ENCODE results near the gene UBE2O. TPM values are rescaled to one million over a fixed set of nuclear protein-coding genes. Genes with fewer than 3 reads are reported as not detected.

UBE2O gene
- total and polyA plus RNA-seq, 4 experiments from 2014 or later: 4.5 to 43.7 (median 28.5) TPM

DNA sequence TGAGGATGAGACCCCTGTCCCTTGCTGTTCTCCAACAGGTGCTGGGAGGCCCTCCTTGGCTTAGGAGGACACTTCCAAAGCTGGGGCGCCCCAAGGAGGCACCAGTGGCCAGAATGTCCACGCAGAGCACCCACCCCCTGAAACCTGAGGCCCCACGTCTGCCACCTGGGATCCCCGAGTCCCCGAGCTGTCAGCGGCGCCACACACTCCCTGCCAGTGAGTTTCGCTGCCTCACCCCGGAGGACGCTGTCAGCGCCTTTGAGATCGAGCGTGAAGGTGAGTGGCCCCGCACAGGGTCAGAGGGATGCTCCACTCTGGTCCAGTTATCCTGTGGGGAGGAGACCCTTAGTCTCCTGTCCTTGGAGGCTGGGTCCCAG is 15.7 kb upstream of the UBE2O start:
- H3K27me3 ChIP-seq (ENCODE audit: insufficient read depth, low read length): no peaks in the 10 kb centered on the region
- POLR2A ChIA-PET (ENCODE audit: partially characterized antibody): interaction anchor here (2.2 to 3.6 kb wide), 3 partner anchors 16 to 38 kb away, joined by 7 to 38 read pairs (median 8); partner anchors contain the start of genes RHBDF2 and UBE2O
- H3K36me3 ChIP-seq (ENCODE audit: insufficient read depth, low read length): peaks cover 6% of the 10 kb centered on the region
- Mint-ChIP-seq H3K4me3 (no peak overlapping the region), H3K27ac (no peak overlapping the region), H3K9me3 (no peaks in the 10 kb centered on the region), H3K27me3 (no peaks in the 10 kb centered on the region), H3K36me3 (peaks cover 6 to 18% of the 10 kb centered on the region in 2 donors), H3K4me1 (peaks cover 3 to 6% (median 3%) of the 10 kb centered on the region in 4 donors)
- H3K27ac ChIP-seq (ENCODE audit: low read depth, low read length): no peak overlapping the region
- CTCF ChIA-PET (ENCODE audit: partially characterized antibody): interaction anchor here (1.5 to 6.5 kb wide), 4 partner anchors 34 to 78 kb away, joined by 4 to 161 read pairs (median 14); partner anchors contain the start of gene RHBDF2
- intact Hi-C loops (cut with micrococcal nuclease): no loop called here
- no peak for DNase-seq
- no peaks in the 10 kb centered on the region for H3K9me3 ChIP-seq (ENCODE audit: control insufficient read depth in 1 of 2, low read length in 2 of 2)
- no peak overlapping the region for H3K4me3 ChIP-seq (ENCODE audit: low read length in 2 of 2)
- H3K4me1 ChIP-seq (ENCODE audit: insufficient read depth, low read length): peaks cover 4% of the 10 kb centered on the region

DNA sequence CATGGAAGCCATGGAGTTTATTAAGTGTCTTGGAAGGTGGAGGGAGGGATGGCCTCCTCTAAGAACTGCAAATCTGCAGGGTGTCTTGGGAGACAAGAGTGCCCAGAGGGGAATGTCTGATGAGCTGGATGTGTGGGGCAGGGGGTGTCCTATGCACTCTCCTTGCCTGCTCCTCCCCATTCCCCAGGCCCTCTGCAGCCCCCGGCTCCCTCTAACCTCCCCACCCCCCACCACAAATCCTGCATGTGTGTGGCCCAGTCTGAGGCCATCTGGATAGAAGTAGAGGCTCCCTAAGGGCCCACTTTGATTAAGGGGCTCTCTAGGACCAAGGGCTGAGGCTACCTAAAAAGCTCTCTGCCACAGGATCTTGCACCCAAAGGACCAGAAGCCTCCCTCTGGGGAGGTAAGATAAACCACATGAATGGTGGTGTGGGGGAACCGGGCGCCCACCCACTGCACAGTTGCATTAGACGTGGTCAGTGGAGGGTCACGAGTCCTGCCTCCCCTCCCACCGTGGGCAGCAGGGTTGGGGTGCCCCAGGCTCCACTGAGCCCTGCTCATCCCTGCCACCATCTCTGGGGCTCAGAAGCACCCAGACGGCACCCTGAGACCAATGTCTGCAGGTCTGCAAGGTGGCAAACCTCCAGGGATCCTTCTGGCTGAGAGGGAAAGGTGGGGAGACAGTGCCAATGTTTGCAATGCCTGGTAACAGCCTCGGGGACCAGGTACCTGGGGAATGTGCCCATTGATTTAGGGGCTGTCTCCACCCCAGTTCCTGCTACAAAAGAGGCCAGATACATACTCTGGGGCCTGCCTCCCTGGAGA is 15.1 kb upstream of the UBE2O start:
- no peak overlapping the region for H3K4me3 ChIP-seq (ENCODE audit: low read length in 2 of 2)
- intact Hi-C loops (cut with micrococcal nuclease): no loop called here
- POLR2A ChIA-PET (ENCODE audit: partially characterized antibody): interaction anchor here (1.1 to 3.6 kb wide), 4 partner anchors 16 to 45 kb away, joined by 3 to 38 read pairs (median 8); partner anchors contain the start of genes RHBDF2 and UBE2O
- no peaks in the 10 kb centered on the region for H3K27me3 ChIP-seq (ENCODE audit: insufficient read depth, low read length)
- Mint-ChIP-seq H3K9me3 (no peaks in the 10 kb centered on the region), H3K36me3 (peaks cover 3 to 14% of the 10 kb centered on the region in 2 donors), H3K4me3 (no peak overlapping the region), H3K27ac (peak overlapping the region in 1 of 7 donors; percentile 29), H3K27me3 (no peaks in the 10 kb centered on the region), H3K4me1 (peaks cover 3 to 6% (median 3%) of the 10 kb centered on the region in 4 donors)
- CTCF ChIA-PET (ENCODE audit: partially characterized antibody): interaction anchor here (0.7 to 6.5 kb wide), 11 partner anchors 8 to 246 kb away, joined by 3 to 161 read pairs (median 13); partner anchors contain the start of genes RHBDF2 and UBE2O
- no peaks in the 10 kb centered on the region for H3K9me3 ChIP-seq (ENCODE audit: control insufficient read depth in 1 of 2, low read length in 2 of 2)
- H3K27ac ChIP-seq (ENCODE audit: low read depth, low read length): no peak overlapping the region
- peaks cover 6% of the 10 kb centered on the region for H3K36me3 ChIP-seq (ENCODE audit: insufficient read depth, low read length)
- no peak for DNase-seq
- H3K4me1 ChIP-seq (ENCODE audit: insufficient read depth, low read length): peaks cover 4% of the 10 kb centered on the region

DNA sequence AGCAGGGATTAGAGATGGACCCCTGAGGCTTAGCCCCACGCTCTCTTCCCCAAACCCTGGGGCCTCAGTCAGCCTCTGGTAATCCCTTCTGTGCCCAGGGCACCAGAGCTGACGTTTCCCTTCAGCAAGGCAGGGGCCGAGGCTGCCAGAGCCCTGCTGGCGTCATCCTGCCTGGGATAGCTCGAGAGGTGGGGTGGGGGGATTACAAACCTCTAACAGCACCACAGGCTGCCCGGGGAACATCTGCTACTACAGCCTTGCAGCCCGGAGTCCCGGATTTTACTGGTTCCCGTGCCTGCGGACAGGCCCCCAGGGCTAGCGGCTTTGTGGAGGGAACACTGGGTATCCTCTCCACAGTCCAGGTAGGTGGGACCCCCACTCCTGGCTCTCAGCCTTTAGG is 14.4 kb upstream of the UBE2O start, which contains the start of gene AANAT:
Gene AANAT (plus strand): TSS at position 238 of the 400 bp plus-strand sequence. CDS start 1,144 bp downstream, outside the sequence.
- Mint-ChIP-seq H3K27me3 (no peaks in the 10 kb centered on the region), H3K9me3 (no peaks in the 10 kb centered on the region), H3K27ac (peak within 1 kb of the TSS in 1 of 7 donors; percentile 29), H3K4me3 (no peak within 1 kb of the TSS), H3K36me3 (peaks cover 0 to 10% of the 10 kb centered on the region in 2 donors), H3K4me1 (peaks cover 3 to 6% (median 3%) of the 10 kb centered on the region in 4 donors)
- ChIA-PET POLR2A (ENCODE audit: partially characterized antibody) (interaction anchor here (1.1 to 3.6 kb wide), 7 partner anchors 10 to 45 kb away, joined by 3 to 38 read pairs (median 7); partner anchors contain the start of genes RHBDF2 and UBE2O), CTCF (ENCODE audit: partially characterized antibody) (interaction anchor here (0.7 to 6.5 kb wide), 16 partner anchors 9 to 95 kb away, joined by 3 to 161 read pairs (median 6); partner anchors contain the start of genes RHBDF2 and UBE2O)
- Histone ChIP-seq H3K4me3 (ENCODE audit: low read length in 2 of 2) (no peak within 1 kb of the TSS), H3K4me1 (ENCODE audit: insufficient read depth, low read length) (peaks cover 4% of the 10 kb centered on the region), H3K9me3 (ENCODE audit: control insufficient read depth in 1 of 2, low read length in 2 of 2) (no peaks in the 10 kb centered on the region), H3K27me3 (ENCODE audit: insufficient read depth, low read length) (no peaks in the 10 kb centered on the region), H3K27ac (ENCODE audit: low read depth, low read length) (no peak within 1 kb of the TSS), H3K36me3 (ENCODE audit: insufficient read depth, low read length) (peaks cover 6% of the 10 kb centered on the region)
- DNase-seq: no peak
- intact Hi-C loops (cut with micrococcal nuclease): no loop called here

DNA sequence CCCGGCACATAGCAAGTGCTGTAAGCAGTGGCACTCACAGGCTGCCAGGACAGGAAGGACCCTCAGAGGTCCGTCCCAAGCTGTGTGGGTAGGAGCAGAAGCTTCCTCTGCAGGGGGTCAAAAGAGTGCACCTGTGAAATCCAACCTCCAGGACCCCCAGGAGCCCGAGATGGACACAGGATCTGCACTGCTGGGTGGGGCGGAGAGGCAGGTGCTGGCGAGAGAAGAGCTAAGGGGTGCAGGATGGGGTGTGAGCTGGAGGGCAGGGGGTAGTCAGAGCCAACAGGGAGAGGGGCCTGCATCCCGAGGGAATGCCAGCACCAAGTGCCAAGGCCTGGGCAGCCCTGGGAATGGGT is 13.8 kb upstream of the UBE2O start:
- Mint-ChIP-seq H3K27me3 (no peaks in the 10 kb centered on the region), H3K4me3 (no peak overlapping the region), H3K4me1 (peaks cover 3 to 6% (median 3%) of the 10 kb centered on the region in 4 donors), H3K27ac (no peak overlapping the region), H3K9me3 (no peaks in the 10 kb centered on the region), H3K36me3 (peaks cover 0 to 9% of the 10 kb centered on the region in 2 donors)
- Histone ChIP-seq H3K9me3 (ENCODE audit: control insufficient read depth in 1 of 2, low read length in 2 of 2) (no peaks in the 10 kb centered on the region), H3K27ac (ENCODE audit: low read depth, low read length) (no peak overlapping the region), H3K27me3 (ENCODE audit: insufficient read depth, low read length) (no peaks in the 10 kb centered on the region), H3K36me3 (ENCODE audit: insufficient read depth, low read length) (peaks cover 6% of the 10 kb centered on the region), H3K4me1 (ENCODE audit: insufficient read depth, low read length) (peaks cover 4% of the 10 kb centered on the region), H3K4me3 (ENCODE audit: low read length in 2 of 2) (no peak overlapping the region)
- POLR2A ChIA-PET (ENCODE audit: partially characterized antibody): interaction anchor here (1.1 to 3.6 kb wide), 6 partner anchors 9 to 46 kb away, joined by 3 to 38 read pairs (median 6); partner anchors contain the start of gene RHBDF2
- no peak for DNase-seq
- CTCF ChIA-PET (ENCODE audit: partially characterized antibody): interaction anchor here (0.7 to 6.5 kb wide), 16 partner anchors 9 to 96 kb away, joined by 3 to 161 read pairs (median 6); partner anchors contain the start of genes RHBDF2 and UBE2O
- intact Hi-C loops (cut with micrococcal nuclease): loop anchor here (1.0 kb wide), 4 partner anchors 35 to 158 kb away; partner anchors contain the start of gene RHBDF2

DNA sequence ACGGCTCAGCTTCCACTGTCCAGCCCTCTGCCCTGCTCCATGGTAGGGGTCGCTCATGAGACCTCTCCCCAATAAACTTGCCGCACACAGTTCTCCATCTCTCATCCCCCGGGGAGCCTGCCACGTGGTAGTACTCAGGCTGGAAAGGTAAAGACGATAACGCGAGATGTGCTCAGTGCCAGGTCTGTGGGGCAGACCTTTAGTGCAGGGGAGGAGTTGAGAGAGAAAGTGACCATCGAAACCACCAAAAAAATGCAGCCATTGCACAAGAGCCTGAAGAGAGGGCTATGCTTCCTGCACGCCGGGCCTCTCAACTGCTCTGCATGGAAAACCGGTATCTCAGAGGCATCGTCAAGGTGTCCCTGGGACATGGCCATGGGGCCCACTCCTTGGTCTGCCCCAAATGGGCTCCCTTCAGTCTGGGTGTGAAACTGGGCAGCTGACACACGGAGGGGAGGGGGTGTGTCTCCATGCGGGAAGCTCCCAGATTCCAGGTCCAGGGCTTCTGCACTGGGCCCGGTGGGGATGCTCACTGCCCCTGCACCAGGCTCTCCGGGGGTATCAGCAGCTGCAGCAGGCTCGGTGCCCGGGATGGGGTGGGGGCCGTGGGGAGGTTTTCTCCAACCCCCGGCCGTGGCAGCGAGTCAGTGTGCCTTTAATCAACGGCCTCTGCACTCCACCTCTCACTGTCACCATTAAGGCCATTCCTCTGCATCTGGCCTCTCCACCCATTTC is 9.8 kb upstream of the UBE2O start:
- Mint-ChIP-seq H3K36me3 (no peaks in the 10 kb centered on the region), H3K4me3 (no peak overlapping the region), H3K9me3 (no peaks in the 10 kb centered on the region), H3K27me3 (no peaks in the 10 kb centered on the region), H3K27ac (no peak overlapping the region), H3K4me1 (peaks cover 3 to 6% (median 3%) of the 10 kb centered on the region in 4 donors)
- no peaks in the 10 kb centered on the region for H3K9me3 ChIP-seq (ENCODE audit: control insufficient read depth in 1 of 2, low read length in 2 of 2)
- intact Hi-C loops (cut with micrococcal nuclease): no loop called here
- H3K27me3 ChIP-seq (ENCODE audit: insufficient read depth, low read length): no peaks in the 10 kb centered on the region
- POLR2A ChIA-PET (ENCODE audit: partially characterized antibody): no interaction called here
- peaks cover 4% of the 10 kb centered on the region for H3K4me1 ChIP-seq (ENCODE audit: insufficient read depth, low read length)
- H3K4me3 ChIP-seq (ENCODE audit: low read length in 2 of 2): no peak overlapping the region
- no peak overlapping the region for H3K27ac ChIP-seq (ENCODE audit: low read depth, low read length)
- CTCF ChIA-PET (ENCODE audit: partially characterized antibody): interaction anchor here (0.8 to 2.1 kb wide), 3 partner anchors 10 to 65 kb away, joined by 3 to 15 read pairs (median 4); partner anchors contain the start of gene UBE2O
- no peaks in the 10 kb centered on the region for H3K36me3 ChIP-seq (ENCODE audit: insufficient read depth, low read length)
- DNase-seq: no peak

DNA sequence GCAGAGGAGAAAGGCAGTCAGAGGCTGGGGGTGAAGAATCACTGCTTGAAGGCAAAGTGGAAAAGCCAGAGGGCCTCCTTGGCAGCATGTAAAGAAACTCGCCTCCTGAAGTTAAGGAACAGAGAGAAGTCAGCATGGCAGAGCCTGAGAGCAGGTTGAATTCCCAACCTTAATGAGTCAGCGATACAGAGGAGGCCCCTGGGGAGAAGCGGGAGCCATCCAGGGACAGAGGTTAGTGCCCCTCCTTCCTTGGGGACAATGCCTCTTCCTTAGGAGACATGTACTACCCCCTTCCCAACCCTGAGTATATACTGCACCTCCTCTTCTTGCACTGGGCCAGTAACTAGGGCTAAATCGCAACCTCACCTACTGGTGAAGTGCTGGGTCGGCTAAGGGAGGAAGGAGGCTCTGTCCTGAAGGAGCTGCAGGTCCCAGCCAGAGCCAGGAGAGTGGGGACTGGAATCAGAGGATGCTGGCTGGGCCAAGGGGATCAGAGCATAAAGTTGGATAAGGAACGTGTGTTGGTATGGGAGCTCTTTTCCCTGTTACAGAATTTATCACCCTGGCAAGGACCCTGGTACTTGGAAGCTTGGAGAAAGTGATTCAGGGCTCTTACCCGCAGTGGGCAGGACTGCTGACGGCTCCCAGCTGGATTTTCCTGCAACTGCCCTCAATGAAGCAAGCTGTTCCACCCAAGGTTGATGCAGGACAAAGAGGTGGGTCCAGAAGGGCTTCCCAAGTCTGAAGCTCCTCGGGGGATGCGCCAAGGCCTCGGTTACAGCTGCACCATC is 9.0 kb upstream of the UBE2O start:
- H3K9me3 ChIP-seq (ENCODE audit: control insufficient read depth in 1 of 2, low read length in 2 of 2): no peaks in the 10 kb centered on the region
- H3K4me1 Mint-ChIP-seq: peaks cover 3 to 6% (median 3%) of the 10 kb centered on the region in 4 donors
- H3K36me3 ChIP-seq (ENCODE audit: insufficient read depth, low read length): no peaks in the 10 kb centered on the region
- no peak overlapping the region for H3K4me3 Mint-ChIP-seq
- H3K27ac Mint-ChIP-seq: peak overlapping the region in 3 of 7 donors; percentile 15 to 80 (median 73)
- peaks cover 4% of the 10 kb centered on the region for H3K4me1 ChIP-seq (ENCODE audit: insufficient read depth, low read length)
- no peak overlapping the region for H3K27ac ChIP-seq (ENCODE audit: low read depth, low read length)
- ChIA-PET CTCF (ENCODE audit: partially characterized antibody) (interaction anchor here (0.8 to 2.1 kb wide), 3 partner anchors 9 to 64 kb away, joined by 3 to 15 read pairs (median 4); partner anchors contain the start of gene UBE2O), POLR2A (ENCODE audit: partially characterized antibody) (no interaction called here)
- no peak for DNase-seq
- intact Hi-C loops (cut with micrococcal nuclease): no loop called here
- no peak overlapping the region for H3K4me3 ChIP-seq (ENCODE audit: low read length in 2 of 2)
- no peaks in the 10 kb centered on the region for H3K9me3 Mint-ChIP-seq
- H3K27me3 ChIP-seq (ENCODE audit: insufficient read depth, low read length): no peaks in the 10 kb centered on the region
- no peaks in the 10 kb centered on the region for H3K27me3 Mint-ChIP-seq
- H3K36me3 Mint-ChIP-seq: no peaks in the 10 kb centered on the region

Data from CD4-positive, alpha-beta memory T cell (primary cell).